HG03565 (cell line): ENCODE measurements around the gene CSRP1.
"Not testable (repeated sequence)": the region's sequence is repeated elsewhere in the genome, so short reads cannot be mapped to it uniquely, and the experiment has no call there.

ENCODE experiments used
- ATAC-seq: cut with Tn5 transposase; IDR thresholded peaks from one replicate; pipeline ENCODE4 v1.9.1; 2021; ENCODE audit warnings: mild to moderate bottlenecking, moderate library complexity; ENCODE audit not compliant: unreplicated experiment

The CSRP1 gene

GRCh38 chr1:201537891-201538611, 31.1 kb upstream of the CSRP1 start:
- no peak for ATAC-seq

GRCh38 chr1:201537467-201537866, 30.5 kb upstream of the CSRP1 start:
- ATAC-seq = no peak

- ATAC-seq = no peak
Measured at GRCh38 chr1:201537028-201537427, 30.1 kb upstream of the CSRP1 start.

- ATAC-seq = no peak
Measured at GRCh38 chr1:201536558-201536957, 29.6 kb upstream of the CSRP1 start.

- ATAC-seq = no peak
Measured at GRCh38 chr1:201535919-201536245, 29.0 kb upstream of the CSRP1 start.

- no peak for ATAC-seq
Measured at GRCh38 chr1:201535046-201535918, 28.4 kb upstream of the CSRP1 start.

- ATAC-seq = no peak
Measured at GRCh38 chr1:201533836-201534235, 26.9 kb upstream of the CSRP1 start.

GRCh38 chr1:201531551-201532425, 24.9 kb upstream of the CSRP1 start:
- ATAC-seq = no peak

GRCh38 chr1:201530741-201531531, 24.0 kb upstream of the CSRP1 start:
- ATAC-seq = no peak

- no peak for ATAC-seq
Measured at GRCh38 chr1:201528631-201529252, 21.8 kb upstream of the CSRP1 start.

GRCh38 chr1:201527879-201528278, 21.0 kb upstream of the CSRP1 start:
- no peak for ATAC-seq

GRCh38 chr1:201525193-201525778, 18.4 kb upstream of the CSRP1 start:
- no peak for ATAC-seq

- ATAC-seq = not testable (repeated sequence)
Measured at GRCh38 chr1:201520046-201520575, 13.2 kb upstream of the CSRP1 start.

GRCh38 chr1:201518071-201518470, 11.1 kb upstream of the CSRP1 start:
- no peak for ATAC-seq

- no peak for ATAC-seq
Measured at GRCh38 chr1:201517631-201518030, 10.7 kb upstream of the CSRP1 start.

- no peak for ATAC-seq
Measured at GRCh38 chr1:201516511-201517127, 9.7 kb upstream of the CSRP1 start.

- ATAC-seq = no peak
Measured at GRCh38 chr1:201515895-201516294, 9.0 kb upstream of the CSRP1 start.

- ATAC-seq = no peak
Measured at GRCh38 chr1:201515062-201515750, 8.3 kb upstream of the CSRP1 start.
